Peyer's patch (tissue), 4 donors: ENCODE results near the gene DLGAP4. TPM values are rescaled to one million over a fixed set of nuclear protein-coding genes. Genes with fewer than 3 reads are reported as not detected.

Source experiments
- DNase-seq, 3 donors: peaks; one replicate each; pipeline ENCODE4 v3.0.0-alpha.2; 2017 to 2019
- H3K27ac ChIP-seq, 4 donors: fragments of 200-600 bp; sonication (generic); one replicate each; pipeline ENCODE4 v1.5.1; 2016 to 2019
- H3K27me3 ChIP-seq, 2 donors: fragments of 200-600 bp; sonication (generic); one replicate each; pipeline ENCODE4 v1.5.1; 2019
- H3K36me3 ChIP-seq, 3 donors: fragments of 200-600 bp; sonication (generic); one replicate each; pipeline ENCODE4 v1.5.1; 2016 to 2019
- H3K4me1 ChIP-seq, 4 donors: fragments of 200-600 bp; sonication (generic); one replicate each; pipeline ENCODE4 v1.5.1; 2016 to 2019
- H3K4me3 ChIP-seq, 4 donors: fragments of 200-600 bp; sonication (generic); 1 replicate in 3 of 4; 2 replicates in 1 of 4; pipeline ENCODE4 v1.5.1; 2016 to 2019; ENCODE audit warnings: mild to moderate bottlenecking in 1 of 4
- H3K9me3 ChIP-seq, 4 donors: fragments of 200-600 bp; sonication (generic); one replicate each; pipeline ENCODE4 v1.5.1; 2016 to 2019; ENCODE audit warnings: mild to moderate bottlenecking in 1 of 4
- CTCF ChIP-seq, 6 experiments: fragments of 450-650 bp in 4 of 6; fragments of 200-600 bp in 2 of 6; sonication (generic) in 1 of 6; IDR thresholded peaks; one replicate each; pipeline ENCODE4 v1.5.1; 2017 to 2019; ENCODE audit warnings: antibody characterized with exemption in 6 of 6, mild to moderate bottlenecking in 3 of 6, moderate library complexity in 1 of 6
- POLR2A ChIP-seq, 2 donors: fragments of 450-650 bp; IDR thresholded peaks; one replicate each; pipeline ENCODE4 v1.5.1; 2017; ENCODE audit warnings: antibody characterized with exemption in 2 of 2, mild to moderate bottlenecking in 2 of 2, moderate library complexity in 2 of 2
- total RNA-seq, 4 donors: library from RNA; depleted of rRNA; stranded (reverse); fragments of >200 nt; gene quantifications; one replicate each; pipeline ENCODE4 v1.1.0, GENCODE V29; 2016

The DLGAP4 gene
- total RNA-seq, 4 donors from 2014 or later = 44.5 to 70.1 (median 59.0) TPM

GRCh38 chr20:36353740-36354139 lies 47.6 kb downstream of the DLGAP4 start:
- Histone ChIP-seq H3K27me3 (no peaks in the 10 kb centered on the region), H3K4me3 (no peak overlapping the region), H3K36me3 (no peaks in the 10 kb centered on the region), H3K9me3 (no peaks in the 10 kb centered on the region), H3K27ac (no peak overlapping the region), H3K4me1 (no peaks in the 10 kb centered on the region)
- TF ChIP-seq POLR2A (IDR thresholded peaks at IDR 0.05) (no peak), CTCF (IDR thresholded peaks at IDR 0.05) (no peak)
- DNase-seq = no peak

GRCh38 chr20:36355469-36356171 lies 49.5 kb downstream of the DLGAP4 start:
- no peak overlapping the region for H3K4me3 ChIP-seq
- H3K36me3 ChIP-seq = no peaks in the 10 kb centered on the region
- H3K4me1 ChIP-seq = no peaks in the 10 kb centered on the region
- DNase-seq = no peak
- H3K9me3 ChIP-seq = no peaks in the 10 kb centered on the region
- H3K27me3 ChIP-seq = no peaks in the 10 kb centered on the region
- TF ChIP-seq POLR2A (IDR thresholded peaks at IDR 0.05) (no peak), CTCF (IDR thresholded peaks at IDR 0.05) (no peak)
- no peak overlapping the region for H3K27ac ChIP-seq

GRCh38 chr20:36359668-36360406 lies 53.7 kb downstream of the DLGAP4 start:
- Histone ChIP-seq H3K27me3 (no peaks in the 10 kb centered on the region), H3K36me3 (no peaks in the 10 kb centered on the region), H3K9me3 (no peaks in the 10 kb centered on the region), H3K4me1 (no peaks in the 10 kb centered on the region), H3K27ac (no peak overlapping the region), H3K4me3 (no peak overlapping the region)
- DNase-seq = no peak
- TF ChIP-seq CTCF (IDR thresholded peaks at IDR 0.05) (no peak), POLR2A (IDR thresholded peaks at IDR 0.05) (no peak)

- DNase-seq = no peak
- H3K36me3 ChIP-seq = no peaks in the 10 kb centered on the region
- no peaks in the 10 kb centered on the region for H3K9me3 ChIP-seq
- H3K4me3 ChIP-seq = no peak overlapping the region
- no peaks in the 10 kb centered on the region for H3K4me1 ChIP-seq
- no peaks in the 10 kb centered on the region for H3K27me3 ChIP-seq
- TF ChIP-seq POLR2A (IDR thresholded peaks at IDR 0.05) (no peak), CTCF (IDR thresholded peaks at IDR 0.05) (no peak)
- no peak overlapping the region for H3K27ac ChIP-seq
Measured at GRCh38 chr20:36360429-36360828, 54.3 kb downstream of the DLGAP4 start.

- H3K27ac ChIP-seq = no peak overlapping the region
- H3K27me3 ChIP-seq = no peaks in the 10 kb centered on the region
- no peak for DNase-seq
- no peaks in the 10 kb centered on the region for H3K9me3 ChIP-seq
- TF ChIP-seq CTCF (IDR thresholded peaks at IDR 0.05) = no peak
- no peak for TF ChIP-seq POLR2A (IDR thresholded peaks at IDR 0.05)
- no peaks in the 10 kb centered on the region for H3K4me1 ChIP-seq
- H3K36me3 ChIP-seq = no peaks in the 10 kb centered on the region
- no peak overlapping the region for H3K4me3 ChIP-seq
Measured at GRCh38 chr20:36361406-36361805, 55.3 kb downstream of the DLGAP4 start.
